NCI-H1694 treated with DMSO at 0.1 percent for 48 hours (cell line): Measurements from ENCODE around the gene SKI.
"Not testable (repeated sequence)": the region's sequence is repeated elsewhere in the genome, so short reads cannot be mapped to it uniquely, and the experiment has no call there.

Source experiments
- DNase-seq: peaks from one replicate; lab custom pipeline; 2025; lab: John Stamatoyannopoulos, UW

Gene SKI

GRCh38 chr1:2322065-2322571 is 94.0 kb downstream of the SKI start:
- no peak for DNase-seq

DNA sequence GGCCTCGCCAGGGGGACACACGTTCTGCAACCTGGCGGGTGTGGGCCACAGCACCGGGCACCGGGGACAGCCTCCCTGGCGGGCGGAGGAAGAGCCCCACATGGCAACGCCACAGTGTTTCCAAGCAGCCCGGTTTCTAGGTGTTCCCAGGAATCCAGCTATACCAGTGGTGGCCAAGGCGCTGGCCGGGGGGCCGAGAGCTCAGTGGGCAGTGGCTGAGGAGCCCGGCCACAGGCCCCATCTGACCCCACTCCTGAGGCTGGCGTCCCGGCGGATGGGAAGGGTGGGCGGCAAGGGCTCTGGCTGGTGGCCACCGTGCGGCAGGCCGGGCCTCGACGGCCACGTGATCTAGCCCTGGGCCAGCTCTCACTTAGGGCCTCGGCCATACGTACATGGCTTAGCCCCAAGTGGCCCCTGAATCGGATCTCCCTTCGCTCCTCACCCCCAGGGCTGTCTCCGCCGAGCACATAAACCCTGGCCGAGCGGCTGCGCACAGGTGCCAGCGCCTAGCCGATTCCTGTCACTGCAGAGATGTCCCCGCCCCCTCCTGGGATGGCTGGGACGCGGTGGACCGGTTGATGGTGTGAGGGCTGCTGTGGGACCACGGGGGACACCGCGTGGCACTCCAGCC is 94.6 kb downstream of the SKI start:
- DNase-seq = no peak

DNA sequence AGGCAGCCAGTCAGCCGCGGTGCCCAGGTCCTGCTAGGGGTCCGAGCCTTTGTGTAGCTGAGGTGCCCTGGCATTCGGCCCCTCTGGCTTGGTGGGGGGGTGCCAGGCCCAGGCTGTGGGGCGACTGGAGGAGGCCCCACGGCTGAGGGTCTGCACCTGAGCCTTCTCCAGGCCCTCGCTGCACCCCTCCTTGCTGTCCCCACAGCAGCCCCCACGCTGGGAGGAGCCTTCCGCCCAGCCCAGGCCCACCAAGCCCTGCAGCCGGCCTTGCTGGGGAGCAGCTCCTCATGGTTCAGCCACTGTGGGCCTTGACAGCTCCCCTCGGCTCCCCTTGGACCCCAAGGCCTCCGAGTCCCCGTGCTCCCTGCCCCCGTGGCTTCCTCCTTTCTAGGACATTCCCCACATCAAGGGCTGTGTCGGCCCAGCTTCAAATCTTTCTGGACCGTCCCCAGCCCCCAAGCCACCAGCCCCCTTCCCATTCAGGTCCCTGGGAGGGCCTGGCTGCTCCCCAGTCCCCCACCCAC is 95.4 kb downstream of the SKI start:
- DNase-seq = no peak

DNA sequence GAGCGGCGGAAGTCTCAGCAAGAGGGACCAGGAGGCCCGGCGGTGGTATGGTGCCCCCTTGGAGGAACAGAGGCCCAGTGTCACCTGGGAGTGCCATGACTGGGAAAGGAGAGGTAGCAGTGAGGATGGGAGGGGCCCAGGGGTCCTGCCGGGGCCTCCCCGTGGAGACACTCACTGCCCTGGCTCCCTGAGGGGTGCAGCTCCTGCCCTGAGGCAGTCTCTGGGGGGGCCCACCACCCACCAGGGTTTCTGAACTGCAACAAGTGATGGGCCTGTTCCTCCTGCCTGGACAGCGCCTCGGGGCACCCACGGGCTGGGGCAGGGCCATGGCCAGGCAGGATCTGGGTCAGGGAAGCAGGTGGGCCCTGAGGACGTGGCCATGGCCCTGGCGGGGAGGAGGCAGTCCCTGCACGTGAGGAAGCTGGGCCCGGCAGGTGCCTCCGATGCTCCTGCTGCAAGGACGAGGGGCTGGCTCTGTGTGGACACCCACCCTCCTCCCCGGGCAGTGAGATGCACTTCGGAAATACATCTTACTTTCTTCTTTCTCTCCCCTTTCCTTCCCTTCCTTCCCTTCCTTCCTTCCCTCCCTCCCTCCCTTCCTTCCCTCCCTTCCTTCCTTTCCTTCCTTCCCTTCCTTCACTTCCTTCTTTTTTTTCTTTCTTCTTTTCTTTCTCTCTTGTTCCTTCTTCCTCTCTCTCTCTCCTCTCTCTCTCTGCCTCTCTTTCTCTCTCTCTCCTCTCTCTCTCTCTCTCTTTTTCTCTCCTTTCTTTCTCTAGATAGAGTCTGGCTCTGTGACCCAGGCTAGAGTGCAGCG is 96.6 kb downstream of the SKI start:
- no peak for DNase-seq

DNA sequence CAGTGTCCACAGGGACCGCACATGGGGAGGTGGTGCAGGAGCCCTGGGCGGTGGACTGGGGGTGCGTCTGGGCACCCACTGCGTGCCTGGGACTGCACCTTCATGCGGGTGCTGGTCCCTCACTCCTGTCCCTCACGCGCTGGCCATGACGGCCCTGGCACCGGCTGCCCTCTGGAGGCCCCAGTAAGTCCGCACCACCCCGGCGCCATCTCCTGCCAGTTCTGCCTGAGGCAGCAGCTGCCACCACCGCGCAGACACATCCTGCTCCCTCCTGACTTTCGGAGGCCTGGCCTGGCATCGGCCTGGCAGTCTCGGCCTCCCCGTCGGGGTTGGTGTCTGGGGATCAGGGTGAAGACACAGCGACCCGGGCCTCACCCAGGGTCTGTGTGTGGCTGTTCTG is 98.4 kb downstream of the SKI start:
- no peak for DNase-seq

DNA sequence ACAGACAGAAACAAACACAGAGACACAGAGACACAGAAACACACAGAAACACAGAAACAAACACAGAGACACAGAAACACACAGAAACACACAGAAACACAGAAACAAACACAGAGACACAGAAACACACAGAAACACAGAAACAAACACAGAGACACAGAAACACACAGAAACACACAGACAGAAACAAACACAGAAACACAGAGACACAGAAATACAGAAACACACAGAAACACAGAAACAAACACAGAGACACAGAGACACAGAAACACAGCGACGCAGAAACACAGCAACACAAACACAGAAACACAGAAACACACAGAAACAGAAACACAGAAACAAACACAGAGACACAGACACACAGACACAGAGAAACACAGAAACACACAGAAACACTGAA is 99.0 kb downstream of the SKI start:
- not testable (repeated sequence) for DNase-seq

DNA sequence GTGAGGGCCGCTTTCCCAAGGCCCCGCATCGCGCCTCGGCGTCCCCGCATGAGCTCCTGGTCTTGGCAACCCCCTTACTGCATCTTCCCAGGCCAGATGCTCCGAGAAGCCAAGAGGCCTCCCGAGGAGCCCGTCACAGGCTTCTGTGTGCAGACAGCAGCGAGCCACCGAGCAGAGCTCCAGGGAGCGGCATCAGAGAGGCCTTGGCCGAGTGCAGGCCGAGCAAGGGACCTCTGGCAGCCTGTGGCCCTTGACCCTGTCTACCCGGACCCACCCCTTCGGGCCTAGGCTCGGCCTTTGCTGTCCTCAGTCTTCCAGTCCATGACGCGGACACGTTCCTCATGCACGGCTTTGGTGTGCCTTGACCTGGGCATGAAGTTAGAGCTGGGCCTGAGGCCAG is 99.7 kb downstream of the SKI start:
- no peak for DNase-seq

GRCh38 chr1:2328676-2329455 is 100.7 kb downstream of the SKI start:
- DNase-seq = no peak

- no peak for DNase-seq
These were observed 101.9 kb downstream of the SKI start for GRCh38 chr1:2330035-2330434.

GRCh38 chr1:2330519-2331199 is 102.5 kb downstream of the SKI start:
- DNase-seq = no peak

DNA sequence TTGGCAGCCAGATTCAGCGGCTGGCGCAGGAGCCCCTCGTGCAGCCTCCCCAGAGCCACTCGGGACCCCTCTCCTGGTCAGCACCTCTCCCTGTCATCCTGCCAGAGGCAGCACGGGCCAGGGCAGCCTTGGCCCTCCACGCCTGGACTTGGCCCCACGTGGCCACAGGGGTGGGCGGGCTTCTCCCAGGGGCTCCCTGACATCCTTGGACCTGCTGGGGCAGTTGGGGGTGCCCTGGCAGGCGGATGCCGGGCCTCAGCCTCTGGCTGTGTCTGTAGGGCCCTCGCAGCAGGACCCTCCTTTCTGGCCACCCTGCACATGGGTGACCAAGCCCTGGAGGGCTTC is 103.1 kb downstream of the SKI start:
- DNase-seq = no peak

- DNase-seq = not testable (repeated sequence)
These were observed 103.5 kb downstream of the SKI start for GRCh38 chr1:2331580-2331979.

DNA sequence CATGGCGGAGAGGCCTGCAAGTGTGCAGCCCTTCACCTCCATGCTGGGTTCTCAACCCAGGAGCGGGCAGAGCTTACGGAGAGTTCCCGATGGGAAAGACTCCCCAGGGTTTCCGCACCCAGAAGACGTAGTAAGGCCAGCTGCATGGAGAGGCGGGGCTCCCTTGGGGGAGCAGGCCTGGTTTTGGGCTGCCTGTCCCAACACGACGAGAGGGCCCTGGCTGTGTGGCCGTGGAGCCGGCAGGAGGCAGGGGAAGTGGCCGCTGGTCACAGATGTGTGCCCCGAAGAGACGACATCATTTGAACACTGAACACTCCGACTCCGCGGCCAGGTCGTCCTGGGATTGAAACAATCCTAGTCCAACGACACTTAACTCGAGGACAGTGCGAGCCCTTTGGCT is 106.2 kb downstream of the SKI start:
- no peak for DNase-seq

- DNase-seq = no peak
These were observed 106.9 kb downstream of the SKI start for GRCh38 chr1:2334883-2335534.

DNA sequence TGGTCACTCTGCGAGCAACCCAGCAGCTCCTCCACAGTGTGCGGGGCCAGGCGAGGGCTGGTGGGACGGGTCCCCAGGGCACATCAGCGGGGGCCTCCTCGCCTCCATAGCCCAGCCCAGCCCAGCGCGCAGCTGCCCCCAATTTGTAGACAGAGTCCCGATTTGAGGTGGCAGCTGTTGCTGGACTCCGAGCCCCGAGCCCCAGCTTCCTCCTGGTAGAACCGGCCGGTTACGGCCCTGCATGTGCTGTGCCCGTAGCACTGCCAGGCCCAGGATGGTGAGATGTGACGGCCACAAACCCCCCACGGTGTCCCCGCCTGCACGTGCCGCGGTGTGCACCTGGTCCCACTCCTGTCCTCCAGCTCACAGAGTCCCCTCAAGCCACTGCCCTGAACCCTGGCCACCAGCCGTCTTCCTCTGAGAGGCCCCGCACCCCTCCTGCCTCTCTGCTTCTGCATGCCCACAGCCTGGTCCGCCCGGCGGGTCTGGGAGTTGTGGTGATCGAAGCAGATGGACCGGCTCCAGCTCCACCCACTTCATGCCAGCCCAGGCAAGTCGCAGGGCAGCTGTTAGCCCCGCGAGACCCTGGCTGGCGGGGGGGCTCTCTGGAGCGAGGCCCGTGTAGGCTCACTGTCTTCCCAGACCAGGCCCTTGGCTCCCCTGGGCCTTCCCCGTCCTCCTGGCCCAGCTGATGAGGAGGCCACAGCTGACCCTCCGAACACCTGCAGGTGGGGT is 107.8 kb downstream of the SKI start:
- DNase-seq = peak; percentile 17

DNA sequence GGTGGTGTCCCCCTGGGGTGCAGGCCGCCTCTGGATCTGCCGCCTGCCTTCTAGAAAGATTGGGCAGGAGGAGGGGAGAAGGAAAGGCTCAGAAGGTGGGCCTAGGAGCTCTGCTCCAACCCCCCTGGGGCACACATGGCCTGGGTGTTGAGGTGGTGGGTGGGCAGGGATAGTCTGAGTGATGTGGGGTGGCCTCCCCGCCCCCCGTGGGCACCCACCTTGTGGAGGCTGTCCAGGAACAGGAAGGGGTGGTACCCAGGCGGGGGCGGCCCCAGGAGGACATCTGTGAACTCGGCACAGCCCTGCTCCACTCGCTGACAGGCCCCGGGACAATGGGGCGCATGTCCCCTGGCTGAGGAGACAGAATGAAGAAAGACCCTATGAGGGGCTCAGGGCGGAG is 108.4 kb downstream of the SKI start:
- no peak for DNase-seq

DNA sequence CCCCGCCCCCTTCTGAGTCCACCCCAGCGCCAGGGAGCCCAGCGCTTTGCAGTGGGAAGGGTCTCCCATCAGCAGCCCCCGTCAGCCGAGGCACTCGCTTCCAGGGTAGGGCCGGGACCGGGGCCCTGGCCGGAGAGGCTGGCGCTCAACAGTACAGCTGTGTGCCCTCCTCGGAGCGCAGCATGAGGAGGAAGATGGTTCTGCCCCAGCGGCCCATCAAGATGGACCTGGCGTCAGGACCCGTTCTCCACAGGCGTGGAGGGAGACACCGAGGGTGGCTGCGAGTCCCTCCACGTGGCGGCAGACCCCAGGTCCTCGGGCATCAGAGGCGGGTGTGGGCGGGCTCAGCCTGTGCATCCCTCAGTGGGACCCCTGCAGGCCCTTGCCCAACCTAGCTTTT is 109.0 kb downstream of the SKI start:
- DNase-seq = no peak

DNA sequence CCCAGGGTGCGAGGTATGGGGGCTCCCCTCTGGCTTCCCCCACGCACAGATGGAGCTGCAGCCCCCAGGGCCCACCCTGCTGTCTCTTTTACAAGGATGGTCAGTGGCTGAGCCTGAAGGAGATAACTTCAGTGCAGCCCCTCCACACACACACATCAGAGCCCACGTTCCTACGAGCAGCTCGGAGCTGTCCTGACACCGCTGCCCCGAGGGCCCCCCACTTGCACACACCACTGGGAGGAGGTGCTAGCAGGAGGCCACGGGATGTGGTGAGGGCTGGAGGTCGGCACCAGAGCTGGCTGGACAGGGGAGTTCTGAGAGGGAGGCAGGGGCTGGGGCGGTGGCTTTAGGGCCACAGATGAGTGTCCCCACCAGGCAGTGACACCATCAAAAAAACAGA is 109.4 kb downstream of the SKI start:
- DNase-seq = no peak

GRCh38 chr1:2339206-2340085 is 111.3 kb downstream of the SKI start:
- DNase-seq = no peak
